Fibroblast of lung (primary cell): ENCODE results near the gene ECSIT. TPM values are rescaled to one million over a fixed set of nuclear protein-coding genes. Genes with fewer than 3 reads are reported as not detected.
"Not testable (repeated sequence)": the region's sequence is repeated elsewhere in the genome, so short reads cannot be mapped to it uniquely, and the experiment has no call there.

Source experiments
- DNase-seq, 2 donors: peaks; one replicate each; pipeline versions ENCODE4 v3.0.0 to v3.0.0-alpha.2; 2010; ENCODE audit warnings: low read depth in 2 of 2
- H2AFZ ChIP-seq: 2 replicates; pipeline ENCODE4 v1.5.1; 2012; ENCODE audit warnings: low read length, control low read depth, inconsistent platforms
- H3K27ac ChIP-seq: 2 replicates; pipeline ENCODE4 v1.5.1; 2011; ENCODE audit warnings: low read length, control low read depth; ENCODE audit not compliant: insufficient read depth
- H3K27me3 ChIP-seq: 2 replicates; pipeline ENCODE4 v1.5.1; 2011; ENCODE audit warnings: mild to moderate bottlenecking, low read length; ENCODE audit not compliant: control insufficient read depth, insufficient read depth
- H3K36me3 ChIP-seq: 2 replicates; pipeline ENCODE4 v1.5.1; 2011; ENCODE audit warnings: low read length; ENCODE audit not compliant: control insufficient read depth, insufficient read depth
- H3K4me1 ChIP-seq: 2 replicates; pipeline ENCODE4 v1.5.1; 2011; ENCODE audit warnings: low read length; ENCODE audit not compliant: control insufficient read depth, insufficient read depth; ENCODE audit errors: extremely low read depth
- H3K4me2 ChIP-seq: 2 replicates; pipeline ENCODE4 v1.5.1; 2011; ENCODE audit warnings: low read length, control low read depth; ENCODE audit not compliant: insufficient read depth; ENCODE audit errors: extremely low read depth
- H3K4me3 ChIP-seq, 4 experiments: fragments of 200-600 bp in 1 of 4; sonication (generic) in 1 of 4; replicated peaks in 1 of 4; 2 replicates each; pipeline ENCODE4 v1.5.1; 2011 to 2016; ENCODE audit warnings: low read length in 4 of 4, low read depth in 3 of 4, mild to moderate bottlenecking in 3 of 4, control low read depth in 2 of 4, inconsistent platforms in 1 of 4, mixed read lengths in 1 of 4; ENCODE audit not compliant: insufficient read depth in 1 of 4; ENCODE audit errors: control extremely low read depth in 1 of 4
- H3K79me2 ChIP-seq: 2 replicates; pipeline ENCODE4 v1.5.1; 2012; ENCODE audit warnings: mild to moderate bottlenecking, low read length, inconsistent platforms; ENCODE audit not compliant: control insufficient read depth, insufficient read depth
- H3K9ac ChIP-seq: 2 replicates; pipeline ENCODE4 v1.5.1; 2011; ENCODE audit warnings: mild to moderate bottlenecking, low read length, control low read depth; ENCODE audit not compliant: insufficient read depth
- H3K9me3 ChIP-seq: 2 replicates; pipeline ENCODE4 v1.5.1; 2012; ENCODE audit warnings: low read depth, low read length; ENCODE audit not compliant: control insufficient read depth, insufficient read depth
- H4K20me1 ChIP-seq: 2 replicates; pipeline ENCODE4 v1.5.1; 2011; ENCODE audit warnings: low read length; ENCODE audit not compliant: control insufficient read depth, insufficient read depth; ENCODE audit errors: extremely low read depth
- CTCF ChIP-seq, 2 donors: IDR thresholded peaks in 1 of 2; conservative IDR thresholded peaks in 1 of 2; 1 replicate in 1 of 2; 2 replicates in 1 of 2; pipeline ENCODE4 v1.5.1; 2011 to 2012; ENCODE audit warnings: low read length in 2 of 2, control low read depth in 1 of 2, inconsistent platforms in 1 of 2, low read depth in 1 of 2, mild to moderate bottlenecking in 1 of 2
- EZH2 ChIP-seq: IDR thresholded peaks from 2 replicates; pipeline ENCODE4 v1.5.1; 2012; ENCODE audit warnings: low read length, control low read depth, mild to moderate bottlenecking; ENCODE audit errors: missing control alignments
- polyA plus RNA-seq, 2 donors: library from polyadenylated mRNA; depleted of rRNA in 1 of 2; stranded (reverse) in 1 of 2; unstranded in 1 of 2; fragments of >200 nt; gene quantifications; 2 replicates each; pipeline ENCODE4 v1.2.1, GENCODE V29; 2011 to 2012; ENCODE audit warnings: missing spikeins in 1 of 2
- total RNA-seq: library from RNA; depleted of rRNA; stranded (reverse); fragments of >200 nt; gene quantifications from 2 replicates; pipeline ENCODE4 v1.2.1, GENCODE V29; 2014

ECSIT gene
- total and polyA plus RNA-seq, 2 donors (not counting 1 experiment from before 2014, with no cell fraction given), result 19.3 to 33.5 TPM

GRCh38 chr19:11570039-11570462 lies 41.1 kb upstream of the ECSIT start:
- Histone ChIP-seq H3K27me3 (no peaks in the 10 kb centered on the region), H3K9ac (no peak overlapping the region), H3K4me2 (no peak overlapping the region), H3K9me3 (no peaks in the 10 kb centered on the region), H3K4me3 (no peak overlapping the region), H3K36me3 (no peaks in the 10 kb centered on the region), H3K27ac (no peak overlapping the region), H4K20me1 (no peaks in the 10 kb centered on the region), H3K79me2 (no peaks in the 10 kb centered on the region), H2AFZ (no peak overlapping the region), H3K4me1 (no peaks in the 10 kb centered on the region)
- no peak for DNase-seq
- TF ChIP-seq CTCF (conservative IDR thresholded peaks at IDR 0.05 in 1 of 2, IDR thresholded peaks at IDR 0.05 in 1 of 2; ENCODE audit: low read depth in 1 of 2, low read length in 2 of 2), result no peak
- no peak for TF ChIP-seq EZH2

- DNase-seq, result no peak
- H3K4me2 ChIP-seq, result no peak overlapping the region
- H3K79me2 ChIP-seq, result no peaks in the 10 kb centered on the region
- no peak overlapping the region for H2AFZ ChIP-seq
- TF ChIP-seq EZH2 (no peak), CTCF (conservative IDR thresholded peaks at IDR 0.05 in 1 of 2, IDR thresholded peaks at IDR 0.05 in 1 of 2; ENCODE audit: low read depth in 1 of 2, low read length in 2 of 2) (no peak)
- no peaks in the 10 kb centered on the region for H3K27me3 ChIP-seq
- H4K20me1 ChIP-seq, result no peaks in the 10 kb centered on the region
- H3K9ac ChIP-seq, result no peak overlapping the region
- H3K27ac ChIP-seq, result no peak overlapping the region
- no peaks in the 10 kb centered on the region for H3K9me3 ChIP-seq
- H3K36me3 ChIP-seq, result no peaks in the 10 kb centered on the region
- no peaks in the 10 kb centered on the region for H3K4me1 ChIP-seq
- H3K4me3 ChIP-seq, result no peak overlapping the region
These were observed 37.2 kb upstream of the ECSIT start for GRCh38 chr19:11566164-11566563.

- not testable (repeated sequence) for H3K4me3 ChIP-seq, H3K9ac ChIP-seq, H3K9me3 ChIP-seq, H4K20me1 ChIP-seq, H2AFZ ChIP-seq, H3K27ac ChIP-seq, H3K4me2 ChIP-seq, DNase-seq, H3K36me3 ChIP-seq, H3K27me3 ChIP-seq, H3K79me2 ChIP-seq, H3K4me1 ChIP-seq
These were observed 36.7 kb upstream of the ECSIT start for GRCh38 chr19:11565649-11565980.

- not testable (repeated sequence) for H2AFZ ChIP-seq, H3K4me1 ChIP-seq, H3K9ac ChIP-seq, H3K79me2 ChIP-seq, H4K20me1 ChIP-seq, H3K36me3 ChIP-seq, H3K9me3 ChIP-seq, H3K27ac ChIP-seq, H3K27me3 ChIP-seq, H3K4me3 ChIP-seq, H3K4me2 ChIP-seq, DNase-seq
These were observed 35.3 kb upstream of the ECSIT start for GRCh38 chr19:11564082-11564807.
